Tibial artery (tissue), 4 donors: ENCODE measurements around the gene APLP2.

Source experiments
- DNase-seq, 2 donors: peaks; one replicate each; pipeline ENCODE4 v3.0.0-alpha.2; 2019
- H3K27ac ChIP-seq, 2 donors: fragments of 200-600 bp; sonication (generic) in 1 of 2; 1 replicate in 1 of 2; 2 replicates in 1 of 2; pipeline ENCODE4 v1.5.1; 2018 to 2019; ENCODE audit warnings: mild to moderate bottlenecking in 1 of 2
- H3K27me3 ChIP-seq, 2 donors: fragments of 200-600 bp; sonication (generic) in 1 of 2; one replicate each; pipeline versions ENCODE4 v1.5.1 to v1.6.0; 2016 to 2019
- H3K36me3 ChIP-seq, 3 donors: fragments of 200-600 bp; sonication (generic) in 2 of 3; one replicate each; pipeline ENCODE4 v1.5.1; 2016 to 2019; ENCODE audit warnings: mild to moderate bottlenecking in 2 of 3
- H3K4me1 ChIP-seq, 4 donors: fragments of 200-600 bp; sonication (generic) in 2 of 4; 1 replicate in 3 of 4; 2 replicates in 1 of 4; pipeline ENCODE4 v1.5.1; 2016 to 2019
- H3K4me3 ChIP-seq, 2 donors: fragments of 200-600 bp; sonication (generic) in 1 of 2; 1 replicate in 1 of 2; 2 replicates in 1 of 2; pipeline ENCODE4 v1.5.1; 2018 to 2019; ENCODE audit warnings: mild to moderate bottlenecking in 2 of 2
- H3K9me3 ChIP-seq, 3 donors: fragments of 200-600 bp; sonication (generic) in 1 of 3; one replicate each; pipeline ENCODE4 v1.5.1; 2016 to 2019
- CTCF ChIP-seq, 2 experiments: fragments of 200-600 bp in 1 of 2; fragments of 450-650 bp in 1 of 2; IDR thresholded peaks; one replicate each; pipeline ENCODE4 v1.5.1; 2017 to 2019; ENCODE audit warnings: antibody characterized with exemption in 2 of 2, mild to moderate bottlenecking in 1 of 2, moderate library complexity in 1 of 2
- intact Hi-C: fragments of 100-400 bp; cut with DNase I; formaldehyde crosslinking; loops from one replicate; pipeline ENCODE4 v1.15.0; 2023; ENCODE audit warnings: low total_unique reads

APLP2 gene

GRCh38 chr11:130159657-130160497 lies 90.2 kb downstream of the APLP2 start, which contains the start of gene ST14:
Gene ST14, plus strand, starts transcription at chr11:130159782. Its CDS starts 198 bp downstream, at chr11:130159980.
- H3K27ac ChIP-seq = no peak within 1 kb of the TSS
- H3K4me1 ChIP-seq = peaks cover 0 to 20% (median 14%) of the 10 kb centered on the region in 4 donors
- no peaks in the 10 kb centered on the region for H3K36me3 ChIP-seq

GRCh38 chr11:130160498-130161155 lies 90.9 kb downstream of the APLP2 start:
- Histone ChIP-seq H3K9me3 (no peaks in the 10 kb centered on the region), H3K27ac (no peak overlapping the region), H3K4me1 (peaks cover 0 to 20% (median 14%) of the 10 kb centered on the region in 4 donors), H3K36me3 (no peaks in the 10 kb centered on the region), H3K27me3 (peaks cover 0 to 57% of the 10 kb centered on the region in 2 donors), H3K4me3 (peak overlapping the region; percentile 14 to 43)
- TF ChIP-seq CTCF (IDR thresholded peaks at IDR 0.05) = no peak
- intact Hi-C loops = no loop called here
- no peak for DNase-seq

More at GRCh38 chr11:130159657-130160497, 90.2 kb downstream of the APLP2 start, which contains the start of gene ST14:
- intact Hi-C loops = no loop called here
- H3K4me3 ChIP-seq = peak within 1 kb of the TSS; percentile 14 to 43
- H3K9me3 ChIP-seq = no peaks in the 10 kb centered on the region
- TF ChIP-seq CTCF (IDR thresholded peaks at IDR 0.05) = no peak
- DNase-seq = no peak
- H3K27me3 ChIP-seq = peaks cover 0 to 57% of the 10 kb centered on the region in 2 donors

- no peak overlapping the region for H3K4me3 ChIP-seq
- no peak for DNase-seq
- peaks cover 0 to 62% of the 10 kb centered on the region in 2 donors for H3K27me3 ChIP-seq
- H3K9me3 ChIP-seq = no peaks in the 10 kb centered on the region
- intact Hi-C loops = no loop called here
- H3K4me1 ChIP-seq = peaks cover 0 to 20% (median 14%) of the 10 kb centered on the region in 4 donors
- no peaks in the 10 kb centered on the region for H3K36me3 ChIP-seq
- no peak for TF ChIP-seq CTCF (IDR thresholded peaks at IDR 0.05)
- no peak overlapping the region for H3K27ac ChIP-seq
Measured at GRCh38 chr11:130161441-130162145, 91.9 kb downstream of the APLP2 start.

DNA sequence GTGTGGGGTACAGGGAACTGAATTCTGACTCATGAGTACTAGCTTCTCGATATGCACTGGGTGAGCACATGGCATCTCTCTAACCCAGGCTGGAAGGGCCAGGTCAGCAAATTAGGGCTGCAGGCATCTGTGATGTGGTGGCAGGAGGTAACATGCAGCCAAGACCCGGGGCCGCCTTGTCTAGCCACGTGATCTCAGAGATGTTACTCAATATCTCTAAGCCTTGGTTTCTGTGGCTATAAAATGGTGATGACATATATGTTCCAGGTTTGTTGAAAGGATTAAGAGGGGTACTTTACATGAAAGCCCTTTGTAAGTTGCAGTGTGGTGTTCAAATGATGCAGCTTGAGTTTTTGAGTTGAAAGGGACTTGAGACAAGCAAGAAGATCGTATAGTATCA lies 93.0 kb downstream of the APLP2 start:
- Histone ChIP-seq H3K4me1 (peaks cover 0 to 20% (median 14%) of the 10 kb centered on the region in 4 donors), H3K36me3 (no peaks in the 10 kb centered on the region), H3K4me3 (no peak overlapping the region), H3K27me3 (peaks cover 0 to 65% of the 10 kb centered on the region in 2 donors), H3K9me3 (no peaks in the 10 kb centered on the region), H3K27ac (no peak overlapping the region)
- TF ChIP-seq CTCF (IDR thresholded peaks at IDR 0.05) = no peak
- DNase-seq = no peak
- intact Hi-C loops = no loop called here
